Activated CD8-positive, alpha-beta T cell treated with anti-CD3 and anti-CD28 coated beads for 36 hours (primary cell): Measurements from ENCODE around the gene VWA7. TPM values are rescaled to one million over a fixed set of nuclear protein-coding genes. Genes with fewer than 3 reads are reported as not detected.

ENCODE experiments used
- ATAC-seq: fragments of 200-7000 bp; cut with Tn5 transposase; one replicate; pipeline ENCODE4 v1.10.0; 2021; ENCODE audit warnings: mild to moderate bottlenecking, moderate library complexity
- CTCF ChIA-PET: fragments of 350-600 bp; sonication (Branson Sonifier 250); formaldehyde crosslinking; loops from one replicate; lab custom pipeline; 2021; ENCODE audit warnings: antibody characterized with exemption; lab: Charles Lee
- POLR2A ChIA-PET: fragments of 350-600 bp; sonication (Branson Sonifier 250); formaldehyde crosslinking; loops from one replicate; lab custom pipeline; 2021; ENCODE audit warnings: antibody characterized with exemption; lab: Charles Lee
- DNase-seq: peaks from one replicate; pipeline ENCODE4 v3.0.0-alpha.2; 2020
- H3K27ac Mint-ChIP-seq: one replicate; pipeline ENCODE4 v1.8.0; 2021; ENCODE audit warnings: mild to moderate bottlenecking, mixed read lengths
- H3K27me3 Mint-ChIP-seq: one replicate; pipeline ENCODE4 v1.8.0; 2021; ENCODE audit warnings: mixed read lengths
- H3K36me3 Mint-ChIP-seq: one replicate; pipeline ENCODE4 v1.8.0; 2021; ENCODE audit warnings: low read depth, mixed read lengths
- H3K4me1 Mint-ChIP-seq: one replicate; pipeline ENCODE4 v1.8.0; 2021; ENCODE audit warnings: low read depth, mixed read lengths
- H3K4me3 Mint-ChIP-seq: one replicate; pipeline ENCODE4 v1.8.0; 2021; ENCODE audit warnings: mild to moderate bottlenecking, moderate library complexity, mixed read lengths
- H3K9me3 Mint-ChIP-seq: one replicate; pipeline ENCODE4 v1.8.0; 2021; ENCODE audit warnings: mixed read lengths
- CTCF ChIP-seq: fragments of 200-600 bp; IDR thresholded peaks from one replicate; pipeline ENCODE4 v1.8.0; 2022; ENCODE audit warnings: antibody characterized with exemption, mild to moderate bottlenecking
- intact Hi-C: fragments of 100-400 bp; cut with micrococcal nuclease; formaldehyde crosslinking; loops from one replicate; pipeline ENCODE4 v1.10.0; 2022
- total RNA-seq, 2 experiments: library from RNA; stranded (reverse); gene quantifications; one replicate each; pipeline ENCODE4 v1.2.3, GENCODE V29; 2021

VWA7 gene
- total RNA-seq, 2 experiments from 2014 or later = 1.6 TPM

- no peaks in the 10 kb centered on the region for H3K9me3 Mint-ChIP-seq
- ChIA-PET POLR2A (interaction anchor here (0.6 to 6.0 kb wide), 24 partner anchors 10 to 385 kb away, joined by 3 to 30 read pairs (median 5); partner anchors contain the start of genes BAG6, CSNK2B, DDAH2 and DDX39B), CTCF (interaction anchor here (0.8 to 9.9 kb wide), 9 partner anchors 11 to 90 kb away, joined by 3 to 59 read pairs (median 4); partner anchors contain the start of genes DDAH2 and HSPA1B)
- H3K4me3 Mint-ChIP-seq = peak within 1 kb of the TSS; percentile 97
- no peaks in the 10 kb centered on the region for H3K27me3 Mint-ChIP-seq
- H3K36me3 Mint-ChIP-seq = peaks cover 53% of the 10 kb centered on the region
- peaks cover 38% of the 10 kb centered on the region for H3K4me1 Mint-ChIP-seq
- no peak for TF ChIP-seq CTCF
- H3K27ac Mint-ChIP-seq = peak within 1 kb of the TSS; percentile 97
- intact Hi-C loops = loop anchor here (5.0 to 10.0 kb wide), 2 partner anchors 92 to 195 kb away; partner anchors contain the start of genes ATP6V1G2, DDX39B and NFKBIL1
- peak; percentile 83 for ATAC-seq
- peak; percentile 99 for DNase-seq
These were observed 37.3 kb downstream of the VWA7 start, which contains the start of gene MSH5 for GRCh38 chr6:31739639-31740396. Gene MSH5 (plus strand): TSS chr6:31740005. CDS start chr6:31740467, 462 bp downstream.

GRCh38 chr6:31737991-31738979 is 38.8 kb downstream of the VWA7 start:
- H3K36me3 Mint-ChIP-seq = peaks cover 58% of the 10 kb centered on the region
- H3K27me3 Mint-ChIP-seq = no peaks in the 10 kb centered on the region
- POLR2A ChIA-PET = interaction anchor here (0.6 to 6.0 kb wide), 25 partner anchors 10 to 1234 kb away, joined by 3 to 30 read pairs (median 4); partner anchors contain the start of genes BAG6, C6orf47, CSNK2B and DDX39B
- CTCF ChIA-PET = interaction anchor here (0.9 to 9.9 kb wide), 26 partner anchors 9 to 192 kb away, joined by 3 to 59 read pairs (median 4); partner anchors contain the start of genes ATP6V1G2, BAG6, DDAH2 and GPANK1
- intact Hi-C loops = loop anchor here (5.0 to 10.0 kb wide), 2 partner anchors 94 to 193 kb away; partner anchors contain the start of genes ATP6V1G2, DDX39B and NFKBIL1
- TF ChIP-seq CTCF = no peak
- H3K4me3 Mint-ChIP-seq = peak overlapping the region; percentile 97
- H3K4me1 Mint-ChIP-seq = peaks cover 51% of the 10 kb centered on the region
- peak; percentile 10 for ATAC-seq
- H3K9me3 Mint-ChIP-seq = no peaks in the 10 kb centered on the region
- peak overlapping the region; percentile 93 for H3K27ac Mint-ChIP-seq
- DNase-seq = peak; percentile 83

- CTCF ChIA-PET = interaction anchor here (0.9 to 9.9 kb wide), 22 partner anchors 9 to 191 kb away, joined by 3 to 59 read pairs (median 5); partner anchors contain the start of genes ATP6V1G2, BAG6, DDAH2 and GPANK1
- no peaks in the 10 kb centered on the region for H3K27me3 Mint-ChIP-seq
- no peak for TF ChIP-seq CTCF
- ATAC-seq (no peak), DNase-seq (peak; percentile 42)
- peaks cover 54% of the 10 kb centered on the region for H3K4me1 Mint-ChIP-seq
- POLR2A ChIA-PET = interaction anchor here (0.6 to 6.0 kb wide), 22 partner anchors 9 to 1235 kb away, joined by 3 to 30 read pairs (median 5); partner anchors contain the start of genes BAG6, C6orf47, CSNK2B and DDX39B
- H3K4me3 Mint-ChIP-seq = peak overlapping the region; percentile 97
- H3K36me3 Mint-ChIP-seq = peaks cover 54% of the 10 kb centered on the region
- no peaks in the 10 kb centered on the region for H3K9me3 Mint-ChIP-seq
- intact Hi-C loops = loop anchor here (5.0 to 10.0 kb wide), 2 partner anchors 95 to 193 kb away; partner anchors contain the start of genes ATP6V1G2, DDX39B and NFKBIL1
- H3K27ac Mint-ChIP-seq = peak overlapping the region; percentile 93
These were observed 39.7 kb downstream of the VWA7 start for GRCh38 chr6:31737315-31737990.

- H3K4me1 Mint-ChIP-seq = peaks cover 57% of the 10 kb centered on the region
- ATAC-seq (no peak), DNase-seq (no peak)
- peak overlapping the region; percentile 97 for H3K4me3 Mint-ChIP-seq
- intact Hi-C loops = loop anchor here (5.0 to 10.0 kb wide), 2 partner anchors 95 to 192 kb away; partner anchors contain the start of genes ATP6V1G2, DDX39B and NFKBIL1
- H3K9me3 Mint-ChIP-seq = no peaks in the 10 kb centered on the region
- H3K27ac Mint-ChIP-seq = peak overlapping the region; percentile 93
- H3K36me3 Mint-ChIP-seq = peaks cover 56% of the 10 kb centered on the region
- H3K27me3 Mint-ChIP-seq = no peaks in the 10 kb centered on the region
- POLR2A ChIA-PET = interaction anchor here (0.7 to 6.0 kb wide), 15 partner anchors 8 to 1235 kb away, joined by 3 to 24 read pairs (median 5); partner anchors contain the start of genes BAG6, C6orf47, DDX39B and HSPA1B
- TF ChIP-seq CTCF = no peak
- CTCF ChIA-PET = interaction anchor here (0.8 to 9.9 kb wide), 11 partner anchors 8 to 140 kb away, joined by 3 to 59 read pairs (median 6); partner anchors contain the start of genes DDAH2 and LSM2
These were observed 40.3 kb downstream of the VWA7 start for GRCh38 chr6:31736768-31737314.
